ENCODE measurements around the gene BNC2.

GRCh38 chr9:16821344-16821743 lies 49.1 kb downstream of the BNC2 start:
- TF ChIP-seq CTCF (conservative IDR thresholded peaks at IDR 0.05), result no peak
- TF ChIP-seq EZH2 (IDR thresholded peaks at IDR 0.05; ENCODE audit: low read depth), result no peak

All from PC-9 (cell line).